Endothelial cell of umbilical vein (primary cell): ENCODE data around the gene ABLIM2. TPM values are rescaled to one million over a fixed set of nuclear protein-coding genes. Genes with fewer than 3 reads are reported as not detected.

ENCODE experiments used
- BruUV-seq: library from RNA; stranded (reverse); fragments of 400-500 nt; replicated peaks from 2 replicates; lab custom pipeline; 2021; lab: Mats Ljungman, UMichigan
- CTCF ChIA-PET: fragments of 300-600, 350-600 bp; sonication (Branson Sonifier 250); formaldehyde crosslinking; loops from one replicate; lab custom pipeline; 2021; ENCODE audit warnings: antibody characterized with exemption, inconsistent platforms; lab: Charles Lee
- POLR2A ChIA-PET: fragments of 300-600, 350-600 bp; sonication (Branson Sonifier 250); formaldehyde crosslinking; loops from one replicate; lab custom pipeline; 2021; ENCODE audit warnings: antibody characterized with exemption, inconsistent platforms; lab: Charles Lee
- DNase-seq: peaks from one replicate; pipeline ENCODE4 v3.0.0-alpha.2; 2011; ENCODE audit warnings: low read depth, low spot score
- FAIRE-seq: peaks from 2 replicates; lab custom pipeline; 2011; peaks lifted over from hg19 to GRCh38; lab: Jason Lieb, UNC
- H2AFZ ChIP-seq: 2 replicates; pipeline ENCODE4 v1.6.0; 2012; ENCODE audit warnings: low read depth, low read length, control low read depth, inconsistent platforms
- H3K27ac ChIP-seq: 2 replicates; pipeline ENCODE4 v1.5.1; 2011; ENCODE audit warnings: low read depth, mild to moderate bottlenecking, control low read depth, low read length, moderate library complexity; ENCODE audit not compliant: insufficient read depth
- H3K27me3 ChIP-seq, 2 experiments: 2 replicates each; pipeline versions ENCODE4 v1.6.0 to v1.6.1; 2011; ENCODE audit warnings: low read length in 2 of 2, mixed read lengths in 1 of 2; ENCODE audit not compliant: control insufficient read depth in 2 of 2, insufficient read depth in 2 of 2
- H3K36me3 ChIP-seq, 2 experiments: 2 replicates in 1 of 2; 3 replicates in 1 of 2; pipeline ENCODE4 v1.5.1; 2011; ENCODE audit warnings: low read length in 2 of 2, mild to moderate bottlenecking in 1 of 2, moderate library complexity in 1 of 2; ENCODE audit not compliant: control insufficient read depth in 2 of 2, insufficient read depth in 2 of 2; ENCODE audit errors: extremely low read depth in 1 of 2
- H3K4me1 ChIP-seq: 3 replicates; pipeline ENCODE4 v1.5.1; 2011; ENCODE audit warnings: mild to moderate bottlenecking, low read length; ENCODE audit not compliant: control insufficient read depth, insufficient read depth; ENCODE audit errors: extremely low read depth
- H3K4me2 ChIP-seq: 2 replicates; pipeline ENCODE4 v1.6.1; 2011; ENCODE audit warnings: low read length, control low read depth, mixed read lengths; ENCODE audit not compliant: insufficient read depth
- H3K4me3 ChIP-seq, 3 experiments: fragments of 200-600 bp in 1 of 3; sonication (generic), shearing (Covaris generic) in 1 of 3; replicated peaks in 1 of 3; 2 replicates each; pipeline ENCODE4 v1.5.1; 2011 to 2016; ENCODE audit warnings: control low read depth in 3 of 3, low read length in 3 of 3, mild to moderate bottlenecking in 2 of 3, inconsistent platforms in 1 of 3, low read depth in 1 of 3, moderate library complexity in 1 of 3; ENCODE audit not compliant: insufficient read depth in 1 of 3
- H3K79me2 ChIP-seq: 2 replicates; pipeline ENCODE4 v1.6.0; 2012; ENCODE audit warnings: low read length, inconsistent platforms; ENCODE audit not compliant: control insufficient read depth, insufficient read depth
- H3K9ac ChIP-seq: replicated peaks from 2 replicates; pipeline ENCODE3; 2011; ENCODE audit warnings: low read length, control low read depth; ENCODE audit not compliant: insufficient read depth; ENCODE audit errors: extremely low read depth
- H3K9me1 ChIP-seq: replicated peaks from 3 replicates; pipeline ENCODE4 v1.6.0; 2011; ENCODE audit warnings: mild to moderate bottlenecking, low read length; ENCODE audit not compliant: control insufficient read depth, insufficient read depth; ENCODE audit errors: extremely low read depth
- H3K9me3 ChIP-seq: replicated peaks from 2 replicates; pipeline ENCODE4 v1.5.1; 2012; ENCODE audit warnings: low read length, inconsistent platforms; ENCODE audit not compliant: control insufficient read depth, insufficient read depth
- H4K20me1 ChIP-seq: replicated peaks from 2 replicates; pipeline ENCODE3; 2011; ENCODE audit warnings: mild to moderate bottlenecking, low read length; ENCODE audit not compliant: control insufficient read depth, insufficient read depth; ENCODE audit errors: extremely low read depth
- EZH2 ChIP-seq: IDR thresholded peaks from 2 replicates; pipeline ENCODE4 v1.6.1; 2012; ENCODE audit warnings: borderline replicate concordance, low read depth, mild to moderate bottlenecking, moderate library complexity, low read length, inconsistent platforms; ENCODE audit not compliant: severe bottlenecking
- FOS ChIP-seq: IDR thresholded peaks from 2 replicates; pipeline ENCODE4 v1.6.1; 2011; ENCODE audit warnings: mild to moderate bottlenecking, low read length, moderate library complexity, borderline replicate concordance; ENCODE audit not compliant: insufficient read depth
- GATA2 ChIP-seq: IDR thresholded peaks from 2 replicates; pipeline ENCODE4 v1.7.0; 2011; ENCODE audit warnings: low read depth, mild to moderate bottlenecking, moderate library complexity, mixed read lengths, low read length; ENCODE audit not compliant: insufficient read length, insufficient read depth
- JUN ChIP-seq: IDR thresholded peaks from 2 replicates; pipeline ENCODE4 v1.6.1; 2011; ENCODE audit warnings: borderline replicate concordance, low read depth; ENCODE audit not compliant: insufficient read length, insufficient read depth
- MYC ChIP-seq: IDR thresholded peaks from one replicate; pipeline ENCODE4 v1.6.1; 2011; ENCODE audit warnings: mild to moderate bottlenecking, low read depth, low read length
- POLR2A ChIP-seq: IDR thresholded peaks from 2 replicates; pipeline ENCODE4 v1.6.1; 2012; ENCODE audit warnings: low read depth, mild to moderate bottlenecking, control low read depth, low read length
- POLR2AphosphoS5 ChIP-seq: IDR thresholded peaks from 2 replicates; pipeline ENCODE4 v1.6.1; 2012; ENCODE audit warnings: low read depth, mild to moderate bottlenecking, control low read depth, low read length, moderate library complexity; ENCODE audit not compliant: insufficient read depth
- dilution Hi-C: fragments of 300-500 bp; cut with MboI; formaldehyde crosslinking; loops from one replicate; pipeline ENCODE4 v1.15.0; 2019; ENCODE audit warnings: low sequenced_read_pairs; ENCODE audit not compliant: extremely low pct_ligation_motif_present
- intact Hi-C: fragments of 100-400 bp; cut with micrococcal nuclease; formaldehyde crosslinking; loops from one replicate; pipeline ENCODE4 v1.10.0; 2022
- polyA plus RNA-seq, 4 experiments: library from polyadenylated mRNA; depleted of rRNA in 3 of 4; stranded (reverse) in 3 of 4; unstranded in 1 of 4; fragments of >200 nt; gene quantifications; 2 replicates each; pipeline versions ENCODE4 v1.2.1 to v1.2.3, GENCODE V29; 2011 to 2012; ENCODE audit warnings: missing spikeins in 1 of 4
- total RNA-seq: library from RNA; stranded (reverse); gene quantifications from 2 replicates; pipeline ENCODE4 v1.2.3, GENCODE V29; 2021
- TF ChIP-seq, protein P1 (sequence below): IDR thresholded peaks from 2 replicates; pipeline ENCODE4 v1.6.1; 2011; ENCODE audit not compliant: insufficient read depth, insufficient read length
- TF ChIP-seq, protein P2 (sequence below), 2 donors: IDR thresholded peaks; 1 replicate in 1 of 2; 2 replicates in 1 of 2; pipeline ENCODE4 v1.5.1; 2011; ENCODE audit warnings: low read length in 2 of 2, mild to moderate bottlenecking in 2 of 2, moderate library complexity in 2 of 2, control low read depth in 1 of 2, inconsistent platforms in 1 of 2, low read depth in 1 of 2; ENCODE audit not compliant: insufficient read depth in 1 of 2; ENCODE audit errors: extremely low read depth in 1 of 2

The ABLIM2 gene
- total and polyA plus RNA-seq, 2 donors (not counting 3 experiments of a cell fraction or from before 2014, with no cell fraction given), result 0.28 to 0.66 TPM

DNA sequence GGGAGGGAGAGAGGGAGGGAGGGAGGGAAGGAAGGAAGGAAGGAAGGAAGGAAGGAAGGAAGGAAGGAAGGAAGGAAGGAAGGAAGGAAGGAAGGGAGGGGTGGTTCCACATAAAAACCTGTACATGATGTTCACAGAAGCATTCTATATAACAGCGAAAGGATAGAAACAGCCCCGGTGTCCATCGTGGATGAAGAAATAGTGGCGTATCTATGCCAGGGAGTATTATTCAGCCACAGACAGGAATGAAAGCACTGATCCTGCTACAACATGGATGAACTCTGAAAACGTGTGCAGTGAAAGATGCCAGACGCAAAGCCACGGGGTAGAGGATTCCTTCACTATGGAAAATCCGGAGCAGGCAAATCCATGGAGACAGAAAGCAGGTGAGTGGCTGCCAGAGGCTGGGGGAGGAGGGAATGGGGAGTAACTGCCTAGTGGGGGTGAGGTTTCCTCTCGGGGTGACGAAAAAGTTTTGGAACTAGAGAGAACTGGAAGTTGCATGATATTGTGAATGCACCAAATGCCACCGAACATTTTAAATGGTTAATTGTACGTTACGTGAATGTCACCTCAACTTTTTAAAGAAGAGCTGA, 92.2 kb downstream of the ABLIM2 start:
- ChIA-PET CTCF (no interaction called here), POLR2A (no interaction called here)
- DNase-seq (no peak), FAIRE-seq (no peak)
- Histone ChIP-seq H3K79me2 (no peaks in the 10 kb centered on the region), H3K4me1 (no peaks in the 10 kb centered on the region), H3K9me3 (no peaks in the 10 kb centered on the region), H3K27ac (no peak overlapping the region), H3K36me3 (no peaks in the 10 kb centered on the region), H3K9me1 (no peaks in the 10 kb centered on the region), H3K27me3 (peaks cover 0 to 8% of the 10 kb centered on the region in 2 experiments), H4K20me1 (no peaks in the 10 kb centered on the region), H3K4me2 (no peak overlapping the region), H3K9ac (no peak overlapping the region), H2AFZ (no peak overlapping the region), H3K4me3 (no peak overlapping the region)
- TF ChIP-seq FOS (no peak), POLR2A (no peak), GATA2 (no peak), JUN (no peak), MYC (no peak), EZH2 (no peak), POLR2AphosphoS5 (no peak)
- TF ChIP-seq, protein P1, sequence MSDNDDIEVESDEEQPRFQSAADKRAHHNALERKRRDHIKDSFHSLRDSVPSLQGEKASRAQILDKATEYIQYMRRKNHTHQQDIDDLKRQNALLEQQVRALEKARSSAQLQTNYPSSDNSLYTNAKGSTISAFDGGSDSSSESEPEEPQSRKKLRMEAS, result no peak
- TF ChIP-seq, protein P2, sequence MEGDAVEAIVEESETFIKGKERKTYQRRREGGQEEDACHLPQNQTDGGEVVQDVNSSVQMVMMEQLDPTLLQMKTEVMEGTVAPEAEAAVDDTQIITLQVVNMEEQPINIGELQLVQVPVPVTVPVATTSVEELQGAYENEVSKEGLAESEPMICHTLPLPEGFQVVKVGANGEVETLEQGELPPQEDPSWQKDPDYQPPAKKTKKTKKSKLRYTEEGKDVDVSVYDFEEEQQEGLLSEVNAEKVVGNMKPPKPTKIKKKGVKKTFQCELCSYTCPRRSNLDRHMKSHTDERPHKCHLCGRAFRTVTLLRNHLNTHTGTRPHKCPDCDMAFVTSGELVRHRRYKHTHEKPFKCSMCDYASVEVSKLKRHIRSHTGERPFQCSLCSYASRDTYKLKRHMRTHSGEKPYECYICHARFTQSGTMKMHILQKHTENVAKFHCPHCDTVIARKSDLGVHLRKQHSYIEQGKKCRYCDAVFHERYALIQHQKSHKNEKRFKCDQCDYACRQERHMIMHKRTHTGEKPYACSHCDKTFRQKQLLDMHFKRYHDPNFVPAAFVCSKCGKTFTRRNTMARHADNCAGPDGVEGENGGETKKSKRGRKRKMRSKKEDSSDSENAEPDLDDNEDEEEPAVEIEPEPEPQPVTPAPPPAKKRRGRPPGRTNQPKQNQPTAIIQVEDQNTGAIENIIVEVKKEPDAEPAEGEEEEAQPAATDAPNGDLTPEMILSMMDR (IDR thresholded peaks at IDR 0.05; ENCODE audit: extremely low read depth in 1 of 2, insufficient read depth in 1 of 2, low read depth in 1 of 2, low read length in 2 of 2), result no peak
- intact Hi-C loops (no loop called here), dilution Hi-C loops (no loop called here)
- no TSS peak for BruUV-seq
